MCF 10A (cell line): Measurements from ENCODE around the gene BAAT. TPM values are rescaled to one million over a fixed set of nuclear protein-coding genes. Genes with fewer than 3 reads are reported as not detected.

Experiments used
- BruUV-seq: library from RNA; stranded (reverse); fragments of 400-500 nt; replicated peaks from 2 replicates; lab custom pipeline; 2021; lab: Mats Ljungman, UMichigan
- CTCF ChIA-PET: fragments of 300-600 bp; sonication (Branson Sonifier 250); formaldehyde crosslinking; extraction: SDS; loops from one replicate; lab custom pipeline; 2021; ENCODE audit warnings: antibody characterized with exemption, inconsistent platforms; lab: Yijun Ruan, JAX
- POLR2A ChIA-PET: fragments of 300-600, 350-650 bp; sonication (Branson Sonifier 250); formaldehyde crosslinking; extraction: SDS; loops from one replicate; lab custom pipeline; 2020; ENCODE audit warnings: antibody characterized with exemption, inconsistent platforms; lab: Yijun Ruan, JAX
- DNase-seq: peaks from one replicate; pipeline ENCODE4 v3.0.0-alpha.2; 2018; ENCODE audit not compliant: unreplicated experiment
- H3K27ac Mint-ChIP-seq: one replicate; pipeline ENCODE4 v1.8.0; 2022; ENCODE audit warnings: mild to moderate bottlenecking, low read depth, mixed read lengths; ENCODE audit not compliant: unreplicated experiment
- H3K27me3 Mint-ChIP-seq: one replicate; pipeline ENCODE4 v1.8.0; 2022; ENCODE audit warnings: mixed read lengths; ENCODE audit not compliant: insufficient read depth, unreplicated experiment
- H3K36me3 Mint-ChIP-seq: one replicate; pipeline ENCODE4 v1.8.0; 2022; ENCODE audit warnings: mild to moderate bottlenecking, moderate library complexity, mixed read lengths; ENCODE audit not compliant: insufficient read depth, unreplicated experiment
- H3K4me1 Mint-ChIP-seq: one replicate; pipeline ENCODE4 v1.8.0; 2022; ENCODE audit warnings: mixed read lengths; ENCODE audit not compliant: insufficient read depth, unreplicated experiment
- H3K4me3 Mint-ChIP-seq: one replicate; pipeline ENCODE4 v1.8.0; 2022; ENCODE audit warnings: mild to moderate bottlenecking, moderate library complexity, mixed read lengths; ENCODE audit not compliant: unreplicated experiment
- H3K9me3 Mint-ChIP-seq: one replicate; pipeline ENCODE4 v1.8.0; 2022; ENCODE audit warnings: mixed read lengths; ENCODE audit not compliant: unreplicated experiment
- CTCF ChIP-seq: fragments of 200-600 bp; IDR thresholded peaks from one replicate; pipeline ENCODE4 v1.8.0; 2022; ENCODE audit warnings: antibody characterized with exemption, mild to moderate bottlenecking; ENCODE audit not compliant: unreplicated experiment
- intact Hi-C: fragments of 100-400 bp; cut with micrococcal nuclease; formaldehyde crosslinking; loops from 2 replicates; pipeline ENCODE4 v1.14.1; 2022
- total RNA-seq: library from RNA; stranded (reverse); gene quantifications from 2 replicates; pipeline ENCODE4 v1.2.3, GENCODE V29; 2022

The BAAT gene
- total RNA-seq, 1 experiment from 2014 or later: 0.14 TPM

- CTCF ChIA-PET: interaction anchor here (1.0 to 1.4 kb wide), 3 partner anchors 10 to 21 kb away, joined by 3 to 4 read pairs (median 4); no protein-coding TSS in a partner anchor
- no peaks in the 10 kb centered on the region for H3K27me3 Mint-ChIP-seq
- POLR2A ChIA-PET: interaction anchor here (1.5 to 4.3 kb wide), 3 partner anchors 10 to 29 kb away, joined by 3 to 37 read pairs (median 4); partner anchors contain the start of genes MRPL50 and ZNF189
- peaks cover 53% of the 10 kb centered on the region for H3K36me3 Mint-ChIP-seq
- TF ChIP-seq CTCF: no peak
- no peaks in the 10 kb centered on the region for H3K4me1 Mint-ChIP-seq
- BruUV-seq: no TSS peak
- no peak overlapping the region for H3K27ac Mint-ChIP-seq
- no peak overlapping the region for H3K4me3 Mint-ChIP-seq
- intact Hi-C loops: no loop called here
- no peak for DNase-seq
- H3K9me3 Mint-ChIP-seq: peaks cover 66% of the 10 kb centered on the region
Measured at GRCh38 chr9:101409079-101409477, 24.3 kb upstream of the BAAT start.

- no peak for TF ChIP-seq CTCF
- DNase-seq: no peak
- intact Hi-C loops: no loop called here
Measured at GRCh38 chr9:101408374-101409078, 23.7 kb upstream of the BAAT start.

GRCh38 chr9:101403516-101404285 lies 18.9 kb upstream of the BAAT start:
- Mint-ChIP-seq H3K4me3 (no peak overlapping the region), H3K27ac (no peak overlapping the region), H3K36me3 (peaks cover 89% of the 10 kb centered on the region), H3K9me3 (peaks cover 72% of the 10 kb centered on the region), H3K4me1 (peaks cover 20% of the 10 kb centered on the region), H3K27me3 (no peaks in the 10 kb centered on the region)
- intact Hi-C loops: no loop called here
- no peak for TF ChIP-seq CTCF
- ChIA-PET POLR2A (interaction anchor here (0.6 to 1.2 kb wide), 2 partner anchors 9 to 287 kb away, joined by 3 read pairs; no protein-coding TSS in a partner anchor), CTCF (interaction anchor here (1.2 to 2.2 kb wide), 3 partner anchors 13 to 46 kb away, joined by 4 to 12 read pairs (median 5); no protein-coding TSS in a partner anchor)
- no peak for DNase-seq
- BruUV-seq: no TSS peak

More at GRCh38 chr9:101408374-101409078, 23.7 kb upstream of the BAAT start:
- H3K27ac Mint-ChIP-seq: no peak overlapping the region
- no TSS peak for BruUV-seq
- POLR2A ChIA-PET: interaction anchor here (0.7 to 4.3 kb wide), 3 partner anchors 10 to 690 kb away, joined by 3 to 37 read pairs (median 3); partner anchors contain the start of genes MRPL50 and ZNF189
- no peak overlapping the region for H3K4me3 Mint-ChIP-seq
- H3K4me1 Mint-ChIP-seq: no peaks in the 10 kb centered on the region
- H3K9me3 Mint-ChIP-seq: peaks cover 66% of the 10 kb centered on the region
- no peaks in the 10 kb centered on the region for H3K27me3 Mint-ChIP-seq
- H3K36me3 Mint-ChIP-seq: peaks cover 58% of the 10 kb centered on the region
- CTCF ChIA-PET: interaction anchor here (0.6 to 1.4 kb wide), 4 partner anchors 9 to 1075 kb away, joined by 3 to 4 read pairs (median 4); no protein-coding TSS in a partner anchor
